Renal cortex interstitium (tissue), 11 donors: ENCODE measurements around the gene LRRN4. TPM values are rescaled to one million over a fixed set of nuclear protein-coding genes. Genes with fewer than 3 reads are reported as not detected.
"Not testable (repeated sequence)": the region's sequence is repeated elsewhere in the genome, so short reads cannot be mapped to it uniquely, and the experiment has no call there.

Source experiments
- DNase-seq, 11 donors: peaks; one replicate each; pipeline ENCODE4 v3.0.0-alpha.2; 2013; ENCODE audit warnings: low read depth in 9 of 11, low spot score in 4 of 11; ENCODE audit errors: extremely low read depth in 1 of 11
- polyA plus RNA-seq, 3 donors: library from polyadenylated mRNA; unstranded; fragments of 120-200 nt; gene quantifications; one replicate each; pipeline ENCODE4 v1.2.1, GENCODE V29; 2013; ENCODE audit not compliant: insufficient read length in 3 of 3

The LRRN4 gene
- polyA plus RNA-seq, 3 donors = 12.2 to 16.8 (median 13.9) TPM

DNA sequence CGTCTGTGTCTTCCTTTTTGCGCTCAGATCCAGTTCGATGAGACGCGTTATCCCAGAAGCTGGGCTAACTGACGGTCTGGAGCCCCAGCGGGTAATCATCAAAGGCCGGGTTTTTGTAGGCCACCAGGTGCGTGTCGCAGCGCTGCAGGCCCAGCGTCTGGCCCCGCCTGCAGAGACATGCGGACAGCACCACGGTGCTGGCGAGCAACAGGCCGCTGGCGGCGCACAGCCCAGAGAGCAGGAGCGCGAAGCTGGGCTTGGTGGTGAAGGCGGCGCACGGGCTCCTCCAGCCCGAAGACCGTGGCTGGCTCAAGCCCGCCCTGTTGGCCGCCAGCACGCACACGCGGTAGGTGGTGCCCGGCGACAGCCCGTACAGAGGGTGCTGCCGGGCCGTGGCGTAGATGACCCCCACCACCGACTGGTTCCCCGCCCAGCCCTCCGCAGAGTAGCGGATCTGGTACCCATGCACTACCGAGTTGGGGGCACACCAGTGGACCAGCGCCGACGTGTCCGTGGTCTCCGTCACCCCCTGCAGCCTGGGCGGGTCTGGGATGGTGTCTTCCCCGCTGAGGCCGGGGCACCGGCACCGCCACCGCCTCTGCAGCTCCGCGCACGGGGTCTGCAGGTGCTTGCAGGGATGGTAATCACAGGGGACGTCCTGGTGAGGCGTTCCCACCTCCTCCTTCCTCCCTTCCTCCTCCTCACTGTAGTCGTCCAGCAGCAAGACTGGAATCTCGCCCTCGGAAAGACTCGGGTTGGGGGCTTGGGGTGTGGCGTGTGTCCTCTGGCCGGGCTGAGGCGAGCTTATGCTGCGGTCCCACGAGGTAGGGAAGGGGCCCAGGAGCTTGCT lies 12.7 kb downstream of the LRRN4 start:
- no peak for DNase-seq

DNA sequence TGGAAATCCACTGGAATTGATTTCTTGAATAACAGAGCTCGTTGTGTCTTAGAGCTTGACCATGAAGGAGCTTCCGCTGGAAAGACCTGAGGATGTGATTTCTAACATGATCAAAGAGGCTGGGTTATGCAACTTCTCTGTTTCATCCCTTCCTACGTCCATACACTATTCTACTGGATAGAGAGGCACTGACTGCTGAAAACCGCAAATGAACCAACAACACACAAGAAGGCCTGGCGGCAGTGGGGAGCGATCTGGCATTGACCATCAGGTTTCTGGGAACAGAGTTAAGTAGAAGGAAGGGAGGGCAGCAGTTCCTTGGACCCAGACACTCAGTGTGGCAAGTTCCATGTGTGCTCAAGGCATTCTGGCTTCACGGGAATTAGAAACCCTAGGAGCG lies 13.3 kb downstream of the LRRN4 start:
- DNase-seq = no peak

GRCh38 chr20:6039766-6040165 lies 14.1 kb downstream of the LRRN4 start:
- no peak for DNase-seq

DNA sequence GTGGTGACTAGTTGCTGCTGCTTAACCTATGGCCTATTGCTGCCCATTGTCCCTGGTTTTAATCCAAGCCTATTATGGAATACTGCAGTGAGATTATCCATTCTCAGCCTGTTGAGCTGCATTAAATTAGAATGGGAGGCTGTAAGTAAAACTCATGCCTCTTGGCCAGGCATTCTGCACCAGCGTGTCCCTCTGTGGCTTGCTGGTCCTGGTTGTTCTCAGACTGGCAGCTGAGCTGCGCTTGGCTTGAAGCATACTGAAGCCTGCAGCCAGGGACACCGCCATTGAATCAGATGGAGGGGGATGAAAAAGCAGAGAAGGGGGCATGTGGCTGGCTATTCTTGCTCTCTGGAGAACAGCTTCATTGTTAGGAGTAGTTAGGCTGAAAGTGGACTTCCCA lies 15.6 kb downstream of the LRRN4 start:
- DNase-seq = no peak

DNA sequence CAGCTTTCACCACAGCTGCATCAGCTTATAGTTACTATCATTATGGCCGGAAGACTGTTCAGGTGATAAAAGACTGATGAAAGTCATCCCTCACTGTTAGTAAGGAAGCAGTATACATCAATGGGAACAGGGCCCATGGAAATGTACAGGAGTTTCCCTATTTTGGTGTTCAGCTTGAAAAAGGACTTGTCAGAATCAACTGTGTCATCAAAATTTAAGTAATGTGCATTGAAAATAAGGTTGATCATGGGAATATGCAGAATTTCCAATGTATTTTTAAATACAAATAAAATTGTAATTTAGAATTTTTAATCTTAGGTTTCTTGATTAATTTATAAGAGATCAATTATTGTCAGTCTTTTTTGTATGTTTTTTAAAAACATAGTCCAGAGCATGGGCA lies 16.8 kb downstream of the LRRN4 start:
- DNase-seq = no peak

GRCh38 chr20:6036213-6036612 lies 17.6 kb downstream of the LRRN4 start:
- DNase-seq = no peak

DNA sequence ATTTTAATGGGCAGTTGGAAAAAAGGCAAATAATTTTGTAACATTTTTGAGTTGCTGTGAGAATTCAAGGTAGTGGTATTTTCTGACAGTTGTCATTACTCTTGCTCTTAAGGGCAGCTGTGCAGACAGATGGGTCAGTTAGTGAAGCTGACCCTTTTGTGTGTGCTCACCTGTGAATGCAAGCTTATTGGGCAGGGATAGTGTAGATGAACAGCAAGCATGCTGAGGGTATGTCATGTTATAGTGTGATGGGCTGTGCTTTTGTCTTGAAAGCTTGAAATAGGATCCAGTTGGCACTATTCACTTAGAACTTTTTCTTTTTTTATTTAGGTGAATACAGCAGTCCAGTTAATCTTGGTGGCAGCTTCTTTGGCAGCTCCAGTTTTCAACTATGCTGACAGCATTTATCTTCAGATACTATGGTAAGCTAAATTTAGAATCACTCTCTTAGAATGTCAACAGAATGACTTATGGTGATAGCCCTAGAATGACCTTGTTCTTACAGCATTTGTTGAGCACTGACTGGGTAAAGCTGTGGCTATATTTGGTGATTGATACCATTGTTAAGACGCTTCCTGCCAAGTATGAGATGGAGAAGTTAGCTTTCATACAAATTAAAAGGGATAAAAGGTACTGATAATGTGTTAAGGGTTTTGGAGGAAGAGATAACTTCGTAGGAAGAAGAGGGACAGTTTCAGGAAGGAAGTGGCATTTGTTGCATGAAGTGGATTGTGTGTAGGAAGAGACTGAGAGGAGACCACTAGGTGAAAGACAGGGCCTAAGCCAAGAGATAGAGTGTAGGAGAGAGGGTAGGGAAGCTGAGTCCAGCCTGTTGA lies 19.5 kb downstream of the LRRN4 start:
- DNase-seq = no peak

DNA sequence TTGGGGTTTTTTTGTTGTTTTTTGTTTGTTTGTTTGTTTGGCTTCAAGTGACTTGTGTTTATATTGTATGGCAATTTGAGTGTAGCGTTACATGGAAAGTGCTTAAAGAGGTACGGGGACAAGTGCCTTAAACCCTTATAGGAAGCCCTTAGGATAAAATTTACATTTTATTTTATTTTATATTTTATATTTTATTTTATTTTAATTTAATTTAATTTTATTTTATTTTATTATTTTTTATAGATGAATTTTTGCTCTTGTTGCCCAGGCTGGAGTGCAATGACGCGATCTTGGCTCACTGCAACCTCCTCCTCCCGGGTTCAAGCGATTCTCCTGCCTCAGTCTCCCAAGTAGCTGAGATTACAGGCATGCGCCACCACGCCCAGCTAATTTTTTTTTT lies 21.0 kb downstream of the LRRN4 start:
- DNase-seq = not testable (repeated sequence)

DNA sequence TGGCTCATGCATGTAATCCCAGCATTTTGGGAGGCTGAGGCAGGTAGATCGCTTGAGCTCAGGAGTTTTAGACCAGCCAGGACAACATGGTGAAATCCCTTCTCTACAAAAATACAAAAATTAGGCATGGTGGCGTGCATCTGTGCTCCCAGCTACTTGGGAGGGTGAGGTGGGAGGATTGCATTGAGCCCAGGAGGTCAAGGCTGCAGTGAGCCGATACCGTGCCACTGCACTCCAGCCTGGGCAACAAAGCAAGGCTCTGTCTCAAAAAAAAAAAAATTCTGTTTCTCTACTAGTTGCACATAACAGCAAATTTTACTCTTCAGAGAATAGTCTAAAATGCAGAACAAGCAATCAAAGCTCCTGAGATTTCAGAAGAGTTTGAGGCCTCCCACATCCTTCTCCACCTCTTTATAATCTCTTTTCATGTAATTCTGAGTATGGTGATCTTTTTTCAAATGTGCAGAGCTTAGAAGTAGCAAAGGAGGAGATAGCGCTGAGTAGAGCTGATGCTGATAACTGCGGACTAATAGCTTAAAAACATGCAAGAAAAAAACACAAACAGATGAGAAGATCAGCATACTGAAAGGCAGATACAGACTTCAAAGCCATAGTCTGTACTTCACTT lies 23.3 kb downstream of the LRRN4 start:
- DNase-seq = no peak

DNA sequence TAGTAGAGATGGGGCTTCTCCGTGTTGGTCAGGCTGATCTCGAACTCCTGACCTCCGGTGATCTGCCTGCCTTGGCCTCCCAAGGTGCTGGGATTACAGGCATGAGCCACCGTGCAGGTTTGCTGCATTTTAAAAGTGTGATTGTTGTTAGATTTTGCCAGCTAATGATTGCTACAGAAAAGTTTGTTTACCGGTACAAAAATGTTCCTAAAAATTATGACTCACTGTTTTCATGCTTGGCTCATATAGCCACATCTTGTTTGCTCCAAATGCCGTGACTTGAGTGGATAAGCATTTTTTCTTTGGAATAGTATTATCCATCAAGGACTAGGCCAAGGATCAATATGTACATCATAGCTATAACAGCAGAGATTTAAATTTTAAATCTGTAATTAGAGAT lies 24.3 kb downstream of the LRRN4 start:
- no peak for DNase-seq

GRCh38 chr20:6028818-6029217 lies 25.0 kb downstream of the LRRN4 start:
- DNase-seq = no peak

DNA sequence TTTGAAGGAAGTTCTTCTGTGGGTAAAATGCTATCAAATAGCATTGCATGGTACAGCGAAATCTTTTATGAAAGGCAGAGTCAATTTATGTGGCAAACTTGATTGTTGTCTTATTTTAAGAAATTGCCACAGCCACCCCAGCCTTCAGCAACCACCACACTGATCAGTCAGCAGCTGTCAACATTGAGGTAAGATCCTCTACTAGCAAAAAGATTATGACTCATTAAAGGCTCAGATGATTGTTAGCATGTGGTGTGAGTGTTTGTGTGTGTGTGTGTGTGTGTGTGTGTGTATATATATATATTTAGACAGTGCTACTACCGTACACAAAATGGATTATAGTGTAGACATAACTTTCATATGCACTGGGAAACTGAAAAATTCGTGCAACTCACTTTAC lies 27.8 kb downstream of the LRRN4 start:
- DNase-seq = no peak

GRCh38 chr20:6024768-6025167 lies 29.1 kb downstream of the LRRN4 start:
- no peak for DNase-seq

- no peak for DNase-seq
Measured at GRCh38 chr20:6017880-6018279, 36.0 kb downstream of the LRRN4 start.

- no peak for DNase-seq
Measured at GRCh38 chr20:6017467-6017866, 36.4 kb downstream of the LRRN4 start.

DNA sequence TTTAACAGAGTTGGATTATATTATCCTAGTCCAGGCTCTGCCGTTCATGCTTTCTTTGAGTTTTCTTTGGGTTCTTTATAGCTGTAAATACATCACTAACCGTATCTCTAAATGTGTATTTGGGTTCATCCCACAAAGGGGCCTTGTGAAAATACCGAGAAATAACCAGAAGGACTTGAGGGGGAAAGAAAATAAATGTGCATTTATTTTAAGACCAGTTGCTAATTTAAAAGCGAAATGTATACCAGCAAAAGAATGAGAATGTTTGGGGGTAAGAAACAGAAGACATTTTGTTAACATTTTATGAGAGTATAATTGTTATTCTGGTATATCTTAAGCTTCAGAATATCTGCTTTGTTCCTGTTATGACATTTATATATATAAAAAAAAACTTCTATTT lies 38.9 kb downstream of the LRRN4 start:
- no peak for DNase-seq

DNA sequence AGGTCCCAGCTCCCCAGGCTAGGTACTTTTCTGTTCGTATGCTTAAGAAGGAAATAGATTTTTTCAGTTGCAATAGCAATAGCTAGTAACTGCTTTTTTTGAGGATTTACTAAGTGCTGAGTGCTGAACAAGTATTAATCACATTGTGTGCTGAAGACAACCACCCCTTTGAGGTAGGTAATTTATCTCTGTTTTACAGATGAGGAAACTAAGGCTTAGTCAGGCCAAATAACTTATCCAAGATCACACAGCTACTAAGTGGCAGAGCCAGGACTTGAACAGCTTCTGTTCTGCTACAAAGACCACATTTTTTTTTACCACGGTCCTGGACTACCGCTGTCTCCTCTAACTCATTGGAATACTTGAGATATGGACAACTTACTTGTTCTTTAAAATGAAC lies 39.8 kb downstream of the LRRN4 start:
- no peak for DNase-seq

- no peak for DNase-seq
Measured at GRCh38 chr20:6012179-6012578, 41.7 kb downstream of the LRRN4 start.

GRCh38 chr20:6008254-6008653 lies 45.6 kb downstream of the LRRN4 start:
- DNase-seq = no peak

GRCh38 chr20:6007529-6008103 lies 46.2 kb downstream of the LRRN4 start:
- DNase-seq = no peak
